HCT116 (cell line): ENCODE results near the gene CSNK1D. TPM values are rescaled to one million over a fixed set of nuclear protein-coding genes. Genes with fewer than 3 reads are reported as not detected.

Experiments used
- ATAC-seq: fragments of 200-7000 bp; cut with Tn5 transposase; 2 replicates; pipeline ENCODE4 v1.9.1; 2020; ENCODE audit warnings: mild to moderate bottlenecking, moderate library complexity
- BruUV-seq: library from RNA; stranded (reverse); fragments of 400-500 nt; replicated peaks from 2 replicates; lab custom pipeline; 2021; lab: Mats Ljungman, UMichigan
- CTCF ChIA-PET: fragments of 300-600 bp; sonication (Branson Sonifier 250); formaldehyde crosslinking; loops from one replicate; lab custom pipeline; 2021; ENCODE audit warnings: antibody characterized with exemption; lab: Charles Lee
- POLR2A ChIA-PET: fragments of 300-600, 350-600 bp; sonication (Branson Sonifier 250); formaldehyde crosslinking; loops from one replicate; lab custom pipeline; 2021; ENCODE audit warnings: antibody characterized with exemption; lab: Charles Lee
- RAD21 ChIA-PET, 2 experiments: fragments of 300-600 bp; sonication (Branson Sonifier 250); formaldehyde crosslinking; loops; one replicate each; lab custom pipeline; 2023; ENCODE audit warnings: low total read pairs in 2 of 2; ENCODE audit not compliant: uncharacterized antibody in 2 of 2, unreplicated experiment in 2 of 2, low non-redundant PET in 1 of 2; lab: Charles Lee
- DNase-seq: peaks from one replicate; pipeline ENCODE4 v3.0.0-alpha.2; 2010; ENCODE audit warnings: low read depth, low spot score
- H2AFZ ChIP-seq: fragments of 200-600 bp; shearing (Covaris generic), sonication (generic); 2 replicates; pipeline ENCODE4 v1.6.1; 2017; ENCODE audit warnings: low read depth, mixed run types, mixed read lengths, antibody characterized with exemption, low read length; ENCODE audit not compliant: poor library complexity, severe bottlenecking
- H3K27ac ChIP-seq: 2 replicates; pipeline ENCODE4 v1.5.1; 2012; ENCODE audit warnings: low read depth, low read length
- H3K27me3 ChIP-seq: fragments of 200-600 bp; sonication (generic); 2 replicates; pipeline ENCODE4 v1.6.1; 2016; ENCODE audit warnings: mixed run types, low read length, mixed read lengths; ENCODE audit not compliant: insufficient read depth
- H3K36me3 ChIP-seq, 2 experiments: fragments of 200-500 bp in 1 of 2; fragments of 200-600 bp in 1 of 2; sonication (Bioruptor generic) in 1 of 2; sonication (generic) in 1 of 2; 2 replicates each; pipeline versions ENCODE4 v1.5.1 to v1.6.1; 2014 to 2016; ENCODE audit warnings: low read length in 2 of 2, inconsistent platforms in 1 of 2, mixed read lengths in 1 of 2, mixed run types in 1 of 2; ENCODE audit not compliant: insufficient read depth in 2 of 2, control insufficient read depth in 1 of 2
- H3K4me1 ChIP-seq, 2 experiments: fragments of 200-600 bp in 1 of 2; sonication (generic) in 1 of 2; 2 replicates each; pipeline versions ENCODE4 v1.5.1 to v1.6.1; 2012 to 2017; ENCODE audit warnings: low read length in 2 of 2, inconsistent platforms in 1 of 2, mild to moderate bottlenecking in 1 of 2, mixed read lengths in 1 of 2, mixed run types in 1 of 2, moderate library complexity in 1 of 2; ENCODE audit not compliant: insufficient read depth in 2 of 2, control insufficient read depth in 1 of 2
- H3K4me2 ChIP-seq: fragments of 200-600 bp; sonication (generic); 2 replicates; pipeline ENCODE4 v1.6.1; 2017; ENCODE audit warnings: mixed run types, low read length, mixed read lengths
- H3K4me3 ChIP-seq, 2 experiments: fragments of 200-600 bp in 1 of 2; sonication (generic) in 1 of 2; replicated peaks in 1 of 2; 2 replicates each; pipeline ENCODE4 v1.5.1; 2011 to 2016; ENCODE audit warnings: low read length in 2 of 2, control low read depth in 1 of 2, low read depth in 1 of 2, mild to moderate bottlenecking in 1 of 2, mixed read lengths in 1 of 2, mixed run types in 1 of 2
- H3K79me2 ChIP-seq: fragments of 200-600 bp; sonication (generic); 2 replicates; pipeline ENCODE4 v1.6.1; 2017; ENCODE audit warnings: mild to moderate bottlenecking, mixed run types, low read length, moderate library complexity, mixed read lengths; ENCODE audit not compliant: insufficient read depth
- H3K9ac ChIP-seq: fragments of 200-600 bp; sonication (generic); 2 replicates; pipeline ENCODE4 v1.6.1; 2016; ENCODE audit warnings: low read length, mixed read lengths
- H3K9me2 ChIP-seq: fragments of 200-600 bp; sonication (generic), shearing (Covaris generic); 2 replicates; pipeline ENCODE4 v1.6.1; 2017; ENCODE audit warnings: mixed run types, mild to moderate bottlenecking, moderate library complexity; ENCODE audit not compliant: insufficient read depth
- H3K9me3 ChIP-seq, 2 experiments: fragments of 200-500 bp in 1 of 2; fragments of 200-600 bp in 1 of 2; sonication (Bioruptor generic) in 1 of 2; sonication (generic) in 1 of 2; 2 replicates each; pipeline ENCODE4 v1.6.1; 2014 to 2017; ENCODE audit warnings: low read length in 2 of 2, mixed read lengths in 2 of 2, inconsistent platforms in 1 of 2, low read depth in 1 of 2, mild to moderate bottlenecking in 1 of 2, mixed run types in 1 of 2, moderate library complexity in 1 of 2; ENCODE audit not compliant: control insufficient read depth in 1 of 2, insufficient read depth in 1 of 2
- H4K20me1 ChIP-seq: fragments of 200-600 bp; sonication (generic), shearing (Covaris generic); 2 replicates; pipeline ENCODE4 v1.6.1; 2017; ENCODE audit warnings: mixed run types, mild to moderate bottlenecking, moderate library complexity; ENCODE audit not compliant: insufficient read depth
- CBX3 ChIP-seq: IDR thresholded peaks from 2 replicates; pipeline ENCODE4 v1.6.1; 2012; ENCODE audit warnings: low read depth
- CTCF ChIP-seq, 3 experiments: fragments of 200-600 bp in 1 of 3; sonication (generic) in 1 of 3; IDR thresholded peaks in 2 of 3; conservative IDR thresholded peaks in 1 of 3; 2 replicates each; pipeline ENCODE4 v1.5.1; 2012 to 2017; ENCODE audit warnings: low read depth in 2 of 3, low read length in 2 of 3, antibody characterized with exemption in 1 of 3, borderline replicate concordance in 1 of 3, control low read depth in 1 of 3, mild to moderate bottlenecking in 1 of 3, mixed read lengths in 1 of 3, mixed run types in 1 of 3, moderate library complexity in 1 of 3; ENCODE audit not compliant: insufficient read depth in 1 of 3
- EGR1 ChIP-seq: IDR thresholded peaks from 2 replicates; pipeline ENCODE4 v1.6.1; 2012; ENCODE audit warnings: low read depth
- ELF1 ChIP-seq: IDR thresholded peaks from 2 replicates; pipeline ENCODE4 v1.6.1; 2012; ENCODE audit warnings: low read depth, borderline replicate concordance
- EZH2 ChIP-seq: fragments of 200-600 bp; sonication (generic); IDR thresholded peaks from 2 replicates; pipeline ENCODE4 v1.6.1; 2017; ENCODE audit warnings: antibody characterized with exemption, mixed run types
- EZH2phosphoT487 ChIP-seq: fragments of 200-600 bp; IDR thresholded peaks from 2 replicates; pipeline ENCODE4 v1.6.1; 2018; ENCODE audit warnings: antibody characterized with exemption, borderline replicate concordance
- JUND ChIP-seq: IDR thresholded peaks from 2 replicates; pipeline ENCODE4 v1.6.1; 2012
- MAX ChIP-seq: IDR thresholded peaks from 2 replicates; pipeline ENCODE4 v1.6.1; 2012
- POLR2A ChIP-seq: IDR thresholded peaks from 2 replicates; pipeline ENCODE4 v1.7.0; 2011; ENCODE audit warnings: borderline replicate concordance; ENCODE audit not compliant: insufficient read depth, insufficient read length; ENCODE audit errors: extremely low read depth
- POLR2AphosphoS5 ChIP-seq: IDR thresholded peaks from 2 replicates; pipeline ENCODE4 v1.6.1; 2011; ENCODE audit warnings: mild to moderate bottlenecking, low read depth, low read length, moderate library complexity
- RAD21 ChIP-seq: IDR thresholded peaks from 2 replicates; pipeline ENCODE4 v1.6.1; 2012; ENCODE audit warnings: low read depth, mild to moderate bottlenecking
- SIN3A ChIP-seq: IDR thresholded peaks from 2 replicates; pipeline ENCODE4 v1.6.1; 2012; ENCODE audit warnings: low read depth
- SP1 ChIP-seq: IDR thresholded peaks from 2 replicates; pipeline ENCODE4 v1.6.1; 2012; ENCODE audit warnings: low read depth
- TCF7L2 ChIP-seq: IDR thresholded peaks from 2 replicates; pipeline ENCODE4 v1.7.0; 2011; ENCODE audit warnings: borderline replicate concordance, inconsistent platforms; ENCODE audit not compliant: insufficient read depth, insufficient read length; ENCODE audit errors: extremely low read depth
- YY1 ChIP-seq: IDR thresholded peaks from 2 replicates; pipeline ENCODE4 v1.6.1; 2011; ENCODE audit warnings: low read length, low read depth, moderate library complexity, mild to moderate bottlenecking; ENCODE audit not compliant: insufficient replicate concordance; ENCODE audit errors: extremely low read depth
- ZFX ChIP-seq: fragments of 450-650 bp; IDR thresholded peaks from 2 replicates; pipeline ENCODE4 v1.6.1; 2017
- ZNF274 ChIP-seq: fragments of 200-500 bp; sonication (Bioruptor generic); IDR thresholded peaks from 2 replicates; pipeline ENCODE4 v1.6.1; 2014; ENCODE audit warnings: mild to moderate bottlenecking, low read depth, low read length, inconsistent platforms
- intact Hi-C: fragments of 100-400 bp; cut with micrococcal nuclease; formaldehyde crosslinking; loops from 2 replicates; pipeline ENCODE4 v1.10.0; 2022
- total RNA-seq: library from RNA; stranded (reverse); gene quantifications from one replicate; pipeline ENCODE4 v1.2.1, GENCODE V29; 2021; ENCODE audit not compliant: unreplicated experiment
- TF ChIP-seq, protein P1 (sequence below): IDR thresholded peaks from 2 replicates; pipeline ENCODE4 v1.6.1; 2012

CSNK1D gene
- total RNA-seq, 1 experiment from 2014 or later: 176 TPM

DNA sequence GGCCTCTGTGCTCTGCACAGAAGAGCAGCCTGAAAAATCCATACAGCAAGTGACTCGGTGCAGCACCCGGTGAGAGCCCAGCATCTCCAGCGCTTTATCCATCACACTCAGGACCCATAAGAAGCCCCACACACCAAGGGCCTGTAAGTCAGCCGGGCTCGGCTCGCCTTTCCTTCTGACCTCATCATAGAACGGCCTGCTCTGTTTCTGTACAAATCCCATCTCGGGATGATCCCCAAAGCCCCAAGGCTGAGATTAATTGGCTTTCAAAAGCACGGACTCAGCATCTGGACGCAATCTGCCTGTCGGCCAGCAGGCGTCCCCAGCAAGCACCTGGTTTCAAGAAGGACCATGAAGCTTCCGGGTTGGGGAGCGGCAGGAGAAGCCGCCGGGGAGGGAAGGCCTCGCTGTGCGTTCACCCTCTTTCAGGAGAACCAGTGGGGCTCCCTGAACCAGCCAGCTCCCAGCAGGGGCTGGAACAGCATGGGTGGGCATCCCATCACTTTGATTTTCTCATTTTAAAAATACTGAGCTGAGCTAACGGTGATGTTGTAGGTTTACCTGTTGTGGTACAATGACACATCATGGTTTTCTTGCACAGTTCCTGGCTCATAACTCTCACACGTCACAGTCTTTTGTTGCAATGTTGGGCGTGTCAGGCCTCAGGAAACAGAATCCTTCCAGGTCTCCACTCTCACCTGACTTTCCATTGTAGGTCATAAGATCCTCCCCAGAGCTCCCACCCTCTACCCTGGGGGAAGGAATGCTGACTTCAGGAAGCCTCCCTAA, 67.6 kb downstream of the CSNK1D start (continued):
- TF ChIP-seq, protein P1, sequence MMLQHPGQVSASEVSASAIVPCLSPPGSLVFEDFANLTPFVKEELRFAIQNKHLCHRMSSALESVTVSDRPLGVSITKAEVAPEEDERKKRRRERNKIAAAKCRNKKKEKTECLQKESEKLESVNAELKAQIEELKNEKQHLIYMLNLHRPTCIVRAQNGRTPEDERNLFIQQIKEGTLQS: no peak
- TF ChIP-seq CTCF (IDR thresholded peaks at IDR 0.05 in 2 of 3, conservative IDR thresholded peaks at IDR 0.05 in 1 of 3; ENCODE audit: borderline replicate concordance in 1 of 3, insufficient read depth in 1 of 3, low read depth in 2 of 3, low read length in 2 of 3): peak in 2 of 3 experiments; percentile 98; a peak in 5 of 6 replicates

DNA sequence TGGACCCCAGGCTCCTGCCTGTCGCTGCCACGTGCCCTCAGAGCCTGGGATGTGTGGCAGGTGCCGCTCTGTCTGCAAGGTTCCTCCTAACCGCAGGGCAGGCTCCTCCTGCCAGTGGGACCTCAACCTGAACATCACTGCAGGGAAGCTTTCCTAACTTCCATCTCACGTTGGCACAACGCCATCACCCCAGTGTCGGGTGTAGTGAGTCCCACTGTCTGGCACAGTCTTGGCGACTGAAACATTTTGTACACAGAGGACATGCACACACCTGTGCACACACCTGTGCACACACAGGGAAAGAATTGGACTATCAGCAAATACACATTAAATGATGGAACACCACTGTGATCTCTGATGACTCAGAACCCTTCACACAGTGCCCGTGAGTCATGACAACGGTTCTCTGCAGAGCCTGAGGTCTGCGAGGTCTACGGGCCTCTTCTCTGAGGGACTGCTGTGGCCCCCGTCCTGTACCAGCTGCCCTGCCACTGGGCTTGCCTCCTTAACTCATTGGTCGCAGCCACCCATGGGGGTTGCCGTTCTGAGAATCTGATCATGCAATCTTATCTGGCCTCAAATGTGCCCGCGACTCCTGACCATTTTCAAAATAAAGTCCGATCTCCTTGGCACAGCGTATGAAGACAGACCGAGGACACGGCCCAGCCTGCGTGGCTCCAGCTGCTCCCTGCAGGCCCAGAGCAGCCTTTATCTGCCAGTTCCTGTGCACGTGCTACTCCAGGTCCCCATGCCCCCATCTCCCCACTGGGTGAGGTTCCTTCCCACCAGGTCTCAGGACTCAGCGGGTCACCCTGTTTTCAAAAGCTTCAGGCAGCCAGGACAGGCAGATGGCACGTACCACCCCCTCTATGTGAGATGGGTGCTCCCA, 68.4 kb downstream of the CSNK1D start:
- H3K27ac ChIP-seq: peak overlapping the region; percentile 75
- H2AFZ ChIP-seq: no peak overlapping the region
- ChIA-PET CTCF (interaction anchor here (0.8 to 1.8 kb wide), 7 partner anchors 10 to 174 kb away, joined by 3 to 10 read pairs (median 5); partner anchors contain the start of gene FASN), RAD21 (interaction anchor here (1.4 to 1.7 kb wide), 2 partner anchors 24 to 25 kb away, joined by 5 to 6 read pairs; partner anchors contain the start of gene SLC16A3 (in 1 of the 2)), POLR2A (interaction anchor here (0.7 to 2.3 kb wide), 4 partner anchors 10 to 25 kb away, joined by 3 to 21 read pairs (median 8); partner anchors contain the start of gene SLC16A3)
- peaks cover 2 to 9% of the 10 kb centered on the region in 2 experiments; a peak in 3 of 4 replicates for H3K36me3 ChIP-seq
- DNase-seq (no peak), ATAC-seq (peak; percentile 81)
- H3K4me1 ChIP-seq: peaks cover 35 to 53% of the 10 kb centered on the region in 2 experiments
- no TSS peak for BruUV-seq
- peak overlapping the region; percentile 60 for H3K9ac ChIP-seq
- peak overlapping the region; percentile 76 for H3K4me2 ChIP-seq
- H3K27me3 ChIP-seq: no peaks in the 10 kb centered on the region
- H3K4me3 ChIP-seq: peak overlapping the region in 1 of 2 experiments; percentile 47; a peak in 3 of 4 replicates
- H3K79me2 ChIP-seq: peaks cover 19% of the 10 kb centered on the region; the same call in 1 of the 2 replicates
- intact Hi-C loops: loop anchor here (1.0 kb wide), 1 partner anchor 25 kb away; no protein-coding TSS in a partner anchor
- no peaks in the 10 kb centered on the region for H4K20me1 ChIP-seq
- H3K9me3 ChIP-seq: no peaks in the 10 kb centered on the region
- H3K9me2 ChIP-seq: no peaks in the 10 kb centered on the region
- TF ChIP-seq EZH2phosphoT487 (no peak), EGR1 (no peak), MAX (peak; percentile 82), JUND (peak; percentile 88), TCF7L2 (peak; percentile 44), POLR2AphosphoS5 (peak; percentile 47), ZNF274 (no peak), ZFX (no peak), CBX3 (no peak), POLR2A (no peak), EZH2 (no peak), SP1 (no peak; the same call in 1 of the 2 replicates), ELF1 (no peak), RAD21 (no peak), YY1 (no peak), SIN3A (no peak; the same call in 1 of the 2 replicates)
